HepG2 (cell line): ENCODE results near the gene TEX19. TPM values are rescaled to one million over a fixed set of nuclear protein-coding genes. Genes with fewer than 3 reads are reported as not detected.
A peak's percentile ranks its signal among the peaks of the same experiment; 100 is the strongest.

Source experiments
- E2F5 ChIP-seq: sonication (generic); formaldehyde crosslinking; conservative IDR thresholded peaks from 2 replicates; pipeline ENCODE4 v1.4.0; 2020; ENCODE audit warnings: missing genetic modification reagents
- FOXA3 ChIP-seq: IDR thresholded peaks from 2 replicates; pipeline ENCODE4 v1.6.1; 2016; ENCODE audit warnings: missing genetic modification reagents, missing compliant biosample characterization
- GABPB1 ChIP-seq: IDR thresholded peaks from 2 replicates; pipeline ENCODE4 v1.6.1; 2016; ENCODE audit warnings: mild to moderate bottlenecking, missing genetic modification reagents, moderate library complexity, missing compliant biosample characterization
- GLMP ChIP-seq: sonication (generic); formaldehyde crosslinking; IDR thresholded peaks from 2 replicates; pipeline ENCODE4 v1.9.0; 2021; ENCODE audit warnings: missing genetic modification reagents, mild to moderate bottlenecking, borderline replicate concordance
- HNRNPK ChIP-seq: fragments of 200-400 bp; formaldehyde crosslinking; IDR thresholded peaks from 2 replicates; pipeline ENCODE4 v1.6.1; 2018; ENCODE audit warnings: low read length, low read depth, moderate library complexity, mild to moderate bottlenecking; ENCODE audit not compliant: poor library complexity, severe bottlenecking
- POGZ ChIP-seq: sonication (generic); formaldehyde crosslinking; IDR thresholded peaks from 2 replicates; pipeline ENCODE4 v1.4.0; 2020; ENCODE audit warnings: mild to moderate bottlenecking, missing genetic modification reagents
- POLR2A ChIP-seq, 2 experiments: IDR thresholded peaks; 2 replicates each; pipeline ENCODE4 v1.6.1; 2011; ENCODE audit warnings: low read depth in 2 of 2, low read length in 2 of 2, mild to moderate bottlenecking in 1 of 2, moderate library complexity in 1 of 2; ENCODE audit not compliant: insufficient read depth in 1 of 2
- PRPF4 ChIP-seq: fragments of 200-400 bp; formaldehyde crosslinking; IDR thresholded peaks from 2 replicates; pipeline ENCODE4 v1.6.1; 2016; ENCODE audit warnings: low read length, low read depth; ENCODE audit not compliant: poor library complexity, severe bottlenecking
- SATB2 ChIP-seq: sonication (generic); formaldehyde crosslinking; IDR thresholded peaks from 2 replicates; pipeline ENCODE4 v1.5.0; 2020; ENCODE audit warnings: missing genetic modification reagents
- SNAI1 ChIP-seq: sonication (generic); formaldehyde crosslinking; IDR thresholded peaks from 2 replicates; pipeline ENCODE4 v1.5.0; 2020; ENCODE audit warnings: mild to moderate bottlenecking, missing genetic modification reagents, borderline replicate concordance
- SNRNP70 ChIP-seq: fragments of 200-400 bp; formaldehyde crosslinking; IDR thresholded peaks from 2 replicates; pipeline ENCODE4 v1.6.1; 2017; ENCODE audit warnings: mild to moderate bottlenecking, low read depth, low read length, moderate library complexity
- XBP1 ChIP-seq: sonication (generic); formaldehyde crosslinking; IDR thresholded peaks from 2 replicates; pipeline ENCODE4 v1.5.0; 2020; ENCODE audit warnings: missing genetic modification reagents
- ZBTB10 ChIP-seq: sonication (generic); formaldehyde crosslinking; IDR thresholded peaks from 2 replicates; pipeline ENCODE4 v1.4.0; 2020; ENCODE audit warnings: missing genetic modification reagents, borderline replicate concordance
- ZBTB7B ChIP-seq: sonication (generic); formaldehyde crosslinking; IDR thresholded peaks from 2 replicates; pipeline ENCODE4 v1.4.0; 2020; ENCODE audit warnings: missing genetic modification reagents
- ZNF264 ChIP-seq: sonication (generic); formaldehyde crosslinking; IDR thresholded peaks from 2 replicates; pipeline ENCODE4 v1.4.0; 2020; ENCODE audit warnings: missing genetic modification reagents
- ZNF337 ChIP-seq: sonication (generic); formaldehyde crosslinking; IDR thresholded peaks from 2 replicates; pipeline ENCODE4 v1.5.1; 2020; ENCODE audit warnings: missing genetic modification reagents, low read depth, mild to moderate bottlenecking, borderline replicate concordance
- ZNF710 ChIP-seq: sonication (generic); formaldehyde crosslinking; IDR thresholded peaks from 2 replicates; pipeline ENCODE4 v1.5.0; 2020; ENCODE audit warnings: mild to moderate bottlenecking, missing genetic modification reagents, borderline replicate concordance
- polyA plus RNA-seq, 8 experiments: library from polyadenylated mRNA; depleted of rRNA in 3 of 8; stranded (reverse) in 7 of 8; unstranded in 1 of 8; fragments of >200 nt; fragmentation: Illumina TruSeq in 4 of 8; extraction: Trizol in 4 of 8; gene quantifications; 2 replicates each; pipeline versions ENCODE4 v1.2.1 to v1.2.3, GENCODE V29; 2011 to 2016; ENCODE audit warnings: low read depth in 4 of 8, missing spikeins in 1 of 8, mixed read lengths in 1 of 8; ENCODE audit not compliant: insufficient read depth in 1 of 8
- total RNA-seq, 5 experiments: library from RNA; depleted of rRNA; stranded (reverse); fragments of >200 nt; fragmentation: Illumina TruSeq; extraction: Trizol; gene quantifications; 2 replicates each; pipeline ENCODE4 v1.2.3, GENCODE V29; 2016; ENCODE audit warnings: low read depth in 1 of 5
- TF ChIP-seq, protein P1 (sequence below): sonication (generic); formaldehyde crosslinking; IDR thresholded peaks from 2 replicates; pipeline ENCODE4 v1.4.0; 2020; ENCODE audit warnings: low read depth, mild to moderate bottlenecking, missing genetic modification reagents
- TF ChIP-seq, protein P2 (sequence below): sonication (generic); formaldehyde crosslinking; IDR thresholded peaks from 2 replicates; pipeline ENCODE4 v1.4.0; 2020; ENCODE audit warnings: missing genetic modification reagents

Gene TEX19
- total and polyA plus RNA-seq, 2 of the 13 experiments (the other 11 are each of a cell fraction or from before 2014, with no cell fraction given): 1.3 to 6.0 TPM

GRCh38 chr17:82327289-82327688 is 31.8 kb upstream of the TEX19 start (continued):
- TF ChIP-seq ZBTB10 (CRISPR knock-in tag) (no peak), POLR2A (IDR thresholded peaks at IDR 0.05; ENCODE audit: insufficient read depth in 1 of 2, low read depth in 2 of 2, low read length in 2 of 2) (no peak), E2F5 (CRISPR knock-in tag) (no peak), ZNF337 (CRISPR knock-in tag) (no peak), ZNF264 (no peak), ZBTB7B (CRISPR knock-in tag) (0 out of 2 replicates have a peak, but pooled peaks have one; percentile 20), SATB2 (CRISPR knock-in tag) (no peak), FOXA3 (CRISPR knock-in tag) (no peak), SNAI1 (CRISPR knock-in tag) (no peak), GLMP (CRISPR knock-in tag) (no peak), HNRNPK (no peak), SNRNP70 (no peak), XBP1 (no peak), ZNF710 (CRISPR knock-in tag) (no peak), POGZ (CRISPR knock-in tag) (no peak), PRPF4 (peak; percentile 55), GABPB1 (CRISPR knock-in tag) (0 out of 2 replicates have a peak, but pooled peaks have one; percentile 1)
- TF ChIP-seq, protein P1, sequence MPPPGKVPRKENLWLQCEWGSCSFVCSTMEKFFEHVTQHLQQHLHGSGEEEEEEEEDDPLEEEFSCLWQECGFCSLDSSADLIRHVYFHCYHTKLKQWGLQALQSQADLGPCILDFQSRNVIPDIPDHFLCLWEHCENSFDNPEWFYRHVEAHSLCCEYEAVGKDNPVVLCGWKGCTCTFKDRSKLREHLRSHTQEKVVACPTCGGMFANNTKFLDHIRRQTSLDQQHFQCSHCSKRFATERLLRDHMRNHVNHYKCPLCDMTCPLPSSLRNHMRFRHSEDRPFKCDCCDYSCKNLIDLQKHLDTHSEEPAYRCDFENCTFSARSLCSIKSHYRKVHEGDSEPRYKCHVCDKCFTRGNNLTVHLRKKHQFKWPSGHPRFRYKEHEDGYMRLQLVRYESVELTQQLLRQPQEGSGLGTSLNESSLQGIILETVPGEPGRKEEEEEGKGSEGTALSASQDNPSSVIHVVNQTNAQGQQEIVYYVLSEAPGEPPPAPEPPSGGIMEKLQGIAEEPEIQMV (CRISPR knock-in tag): no peak
- TF ChIP-seq, protein P2, sequence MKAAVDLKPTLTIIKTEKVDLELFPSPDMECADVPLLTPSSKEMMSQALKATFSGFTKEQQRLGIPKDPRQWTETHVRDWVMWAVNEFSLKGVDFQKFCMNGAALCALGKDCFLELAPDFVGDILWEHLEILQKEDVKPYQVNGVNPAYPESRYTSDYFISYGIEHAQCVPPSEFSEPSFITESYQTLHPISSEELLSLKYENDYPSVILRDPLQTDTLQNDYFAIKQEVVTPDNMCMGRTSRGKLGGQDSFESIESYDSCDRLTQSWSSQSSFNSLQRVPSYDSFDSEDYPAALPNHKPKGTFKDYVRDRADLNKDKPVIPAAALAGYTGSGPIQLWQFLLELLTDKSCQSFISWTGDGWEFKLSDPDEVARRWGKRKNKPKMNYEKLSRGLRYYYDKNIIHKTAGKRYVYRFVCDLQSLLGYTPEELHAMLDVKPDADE (CRISPR knock-in tag): no peak
